Adrenal gland (tissue), 12 donors: Measurements from ENCODE around the gene PRDM16. TPM values are rescaled to one million over a fixed set of nuclear protein-coding genes. Genes with fewer than 3 reads are reported as not detected.
A peak's percentile ranks its signal among the peaks of the same experiment; 100 is the strongest.

Experiments
- DNase-seq, 7 donors: peaks; one replicate each; pipeline ENCODE4 v3.0.0-alpha.2; 2019 to 2020
- H3K27ac ChIP-seq, 5 donors: fragments of 200-600 bp; sonication (generic) in 4 of 5; 1 replicate in 3 of 5; 2 replicates in 2 of 5; pipeline versions ENCODE4 v1.5.1 to v1.8.0; 2016 to 2020; ENCODE audit warnings: mild to moderate bottlenecking in 1 of 5
- H3K27me3 ChIP-seq: fragments of 200-600 bp; 2 replicates; pipeline ENCODE4 v1.8.0; 2021
- H3K36me3 ChIP-seq, 2 donors: fragments of 200-600 bp; replicated peaks in 1 of 2; 1 replicate in 1 of 2; 2 replicates in 1 of 2; pipeline versions ENCODE4 v1.5.1 to v1.8.0; 2018 to 2022
- H3K4me1 ChIP-seq, 2 donors: fragments of 200-600 bp; replicated peaks in 1 of 2; 1 replicate in 1 of 2; 2 replicates in 1 of 2; pipeline versions ENCODE4 v1.5.1 to v1.8.0; 2018 to 2021
- H3K4me3 ChIP-seq, 4 donors: fragments of 200-600 bp; sonication (generic) in 3 of 4; one replicate each; pipeline ENCODE4 v1.5.1; 2016 to 2018
- H3K9me3 ChIP-seq, 3 donors: fragments of 200-600 bp; sonication (generic) in 1 of 3; replicated peaks in 1 of 3; 1 replicate in 2 of 3; 2 replicates in 1 of 3; pipeline versions ENCODE4 v1.5.1 to v1.8.0; 2016 to 2021
- CTCF ChIP-seq, 6 experiments: fragments of 450-650 bp in 4 of 6; fragments of 200-600 bp in 2 of 6; sonication (generic) in 1 of 6; IDR thresholded peaks; 1 replicate in 5 of 6; 2 replicates in 1 of 6; pipeline versions ENCODE4 v1.5.1 to v1.8.0; 2016 to 2021; ENCODE audit warnings: antibody characterized with exemption in 6 of 6, mild to moderate bottlenecking in 2 of 6, moderate library complexity in 1 of 6
- POLR2A ChIP-seq, 2 donors: fragments of 450-650 bp; IDR thresholded peaks; one replicate each; pipeline ENCODE4 v1.6.1; 2017; ENCODE audit warnings: antibody characterized with exemption in 2 of 2, mild to moderate bottlenecking in 2 of 2, moderate library complexity in 1 of 2
- WGBS, 4 donors: extraction: QIAGEN DNeasy Blood & Tissue Kit in 2 of 4; methylation state at CpG; one replicate each; pipeline versions ENCODE4 v1.1.5 to v1.1.7; 2013 to 2017; 5-methylcytosine and 5-hydroxymethylcytosine counted together
- intact Hi-C, 2 donors: fragments of 100-400 bp; cut with DNase I; formaldehyde crosslinking; loops; one replicate each; pipeline versions ENCODE4 v1.14.1 to v1.15.0; 2022 to 2023
- polyA plus RNA-seq, 3 donors: library from polyadenylated mRNA; stranded (reverse); fragments of 200-250 nt in 2 of 3; fragments of 350-450 nt in 1 of 3; fragmentation: Illumina TruSeq in 1 of 3; extraction: RNeasy Lipid Tissue Mini Kit (QIAGEN cat#74804) in 1 of 3; gene quantifications; one replicate each; pipeline ENCODE4 v1.2.3, GENCODE V29; 2013 to 2014
- total RNA-seq, 9 donors: library from RNA; depleted of rRNA in 4 of 9; stranded (reverse); fragments of >200 nt in 4 of 9; fragments of 120-200 nt in 1 of 9; fragmentation: NEBNext Ultra II Directional in 1 of 9; extraction: Animal tissue kit (Norgen Biotek cat#: 25700) in 1 of 9; gene quantifications; one replicate each; pipeline versions ENCODE4 v1.1.0 to v1.2.4, GENCODE V29; 2013 to 2023
- donor health status: healthy with polysubstance abuse.
- donor health status: Bipolar disorder and iron deficiency.
- donor health status: DM: yes; HTN: yes; CAD: no.
- donor health status: DM: no; HTN: no; CAD: no.
- donor health status: DM: no; HTN: no; CAD: no.
- donor health status: DM: yes; HTN: yes; CAD: no.

Gene PRDM16
- total and polyA plus RNA-seq, 12 donors = 0.04 to 2.8 (median 0.61) TPM; not detected in 1

GRCh38 chr1:3454811-3455618 lies 386.0 kb downstream of the PRDM16 start:
- TF ChIP-seq CTCF (IDR thresholded peaks at IDR 0.05) (no peak), POLR2A (IDR thresholded peaks at IDR 0.05) (no peak)
- H3K4me1 ChIP-seq = peaks cover 6 to 10% of the 10 kb centered on the region in 2 donors
- H3K27ac ChIP-seq = no peak overlapping the region
- intact Hi-C loops = loop anchor here in 1 of 2 donors (5.0 kb wide), 1 partner anchor 32 kb away; no protein-coding TSS in a partner anchor
- H3K9me3 ChIP-seq = no peaks in the 10 kb centered on the region
- H3K36me3 ChIP-seq = no peaks in the 10 kb centered on the region
- 9 to 36% (median 19%) methylated on average over 12 to 46 of the region's 46 CpGs for WGBS, 4 donors
- peaks cover 27% of the 10 kb centered on the region for H3K27me3 ChIP-seq
- peak in 3 of 7 donors; percentile 20 to 34 (median 31) for DNase-seq
- peak overlapping the region in 1 of 4 donors; percentile 62 for H3K4me3 ChIP-seq

GRCh38 chr1:3455670-3456448 lies 386.9 kb downstream of the PRDM16 start:
- 81 to 91% (median 88%) methylated on average over 4 to 18 of the region's 18 CpGs for WGBS, 4 donors
- no peak for DNase-seq
- no peak overlapping the region for H3K4me3 ChIP-seq

GRCh38 chr1:3456449-3456963 lies 387.5 kb downstream of the PRDM16 start:
- no peak for DNase-seq
- peaks cover 27% of the 10 kb centered on the region for H3K27me3 ChIP-seq
- no peak overlapping the region for H3K4me3 ChIP-seq
- no peaks in the 10 kb centered on the region for H3K9me3 ChIP-seq
- no peaks in the 10 kb centered on the region for H3K36me3 ChIP-seq
- no peak overlapping the region for H3K27ac ChIP-seq
- no peak for TF ChIP-seq POLR2A (IDR thresholded peaks at IDR 0.05)
- TF ChIP-seq CTCF (IDR thresholded peaks at IDR 0.05) = no peak
- WGBS, 4 donors = 86 to 93% (median 87%) methylated on average over 7 to 12 of the region's 12 CpGs
- peaks cover 6 to 10% of the 10 kb centered on the region in 2 donors for H3K4me1 ChIP-seq
- intact Hi-C loops = no loop called here

More at GRCh38 chr1:3455670-3456448, 386.9 kb downstream of the PRDM16 start:
- intact Hi-C loops = no loop called here
- Histone ChIP-seq H3K36me3 (no peaks in the 10 kb centered on the region), H3K4me1 (peaks cover 6 to 10% of the 10 kb centered on the region in 2 donors), H3K27me3 (peaks cover 27% of the 10 kb centered on the region), H3K9me3 (no peaks in the 10 kb centered on the region), H3K27ac (no peak overlapping the region)
- TF ChIP-seq CTCF (IDR thresholded peaks at IDR 0.05) = no peak
- TF ChIP-seq POLR2A (IDR thresholded peaks at IDR 0.05) = no peak
